GM23338 (cell line): ENCODE results near the gene ERBB4. TPM values are rescaled to one million over a fixed set of nuclear protein-coding genes. Genes with fewer than 3 reads are reported as not detected.

Source experiments
- ATAC-seq: fragments of 200-7000 bp; cut with Tn5 transposase; 3 replicates; pipeline ENCODE4 v1.9.1; 2020
- DNase-seq: peaks from one replicate; pipeline ENCODE4 v3.0.0-alpha.2; 2015; ENCODE audit warnings: low spot score
- H2AFZ ChIP-seq: fragments of 200-600 bp; sonication (generic); 2 replicates; pipeline ENCODE4 v1.8.0; 2016; ENCODE audit warnings: antibody characterized with exemption, mild to moderate bottlenecking, moderate library complexity
- H3F3A ChIP-seq: fragments of 200-600 bp; sonication (generic); replicated peaks from 2 replicates; pipeline ENCODE4 v1.8.0; 2017; ENCODE audit warnings: antibody characterized with exemption, mixed run types, low read depth
- H3K27ac ChIP-seq: fragments of 200-600 bp; sonication (generic); 2 replicates; pipeline ENCODE4 v1.6.1; 2016; ENCODE audit warnings: low read depth
- H3K27me3 ChIP-seq: fragments of 200-600 bp; sonication (generic); 2 replicates; pipeline ENCODE4 v1.8.0; 2016; ENCODE audit warnings: mild to moderate bottlenecking, mixed run types, moderate library complexity; ENCODE audit not compliant: insufficient read depth
- H3K36me3 ChIP-seq: fragments of 200-600 bp; sonication (generic); 2 replicates; pipeline ENCODE4 v1.8.0; 2016; ENCODE audit warnings: mild to moderate bottlenecking; ENCODE audit not compliant: insufficient read depth
- H3K4me1 ChIP-seq: fragments of 200-600 bp; sonication (generic); 2 replicates; pipeline ENCODE4 v1.8.0; 2016; ENCODE audit warnings: mild to moderate bottlenecking, moderate library complexity; ENCODE audit not compliant: insufficient read depth
- H3K4me2 ChIP-seq: fragments of 200-600 bp; sonication (generic); 2 replicates; pipeline ENCODE4 v1.7.1; 2017; ENCODE audit warnings: mixed run types
- H3K4me3 ChIP-seq: fragments of 200-600 bp; sonication (generic); 2 replicates; pipeline ENCODE4 v1.6.1; 2016; ENCODE audit warnings: mixed run types
- H3K79me2 ChIP-seq: fragments of 200-600 bp; sonication (generic); replicated peaks from 2 replicates; pipeline ENCODE4 v1.8.0; 2017; ENCODE audit warnings: mild to moderate bottlenecking; ENCODE audit not compliant: insufficient read depth
- H3K9me2 ChIP-seq: fragments of 200-600 bp; sonication (generic); 2 replicates; pipeline ENCODE4 v1.8.0; 2017; ENCODE audit not compliant: insufficient read depth
- H4K20me1 ChIP-seq: fragments of 200-600 bp; sonication (generic); replicated peaks from 2 replicates; pipeline ENCODE4 v1.8.0; 2017; ENCODE audit warnings: mild to moderate bottlenecking; ENCODE audit not compliant: insufficient read depth
- H3K27ac Mint-ChIP-seq: 2 replicates; pipeline ENCODE4 v1.8.0; 2020; ENCODE audit warnings: inconsistent platforms, mild to moderate bottlenecking, moderate library complexity, mixed read lengths
- H3K27me3 Mint-ChIP-seq: 3 replicates; pipeline ENCODE4 v1.8.0; 2022; ENCODE audit warnings: low read depth, mild to moderate bottlenecking, moderate library complexity, mixed read lengths, inconsistent platforms; ENCODE audit not compliant: insufficient read depth, poor library complexity
- H3K36me3 Mint-ChIP-seq: 3 replicates; pipeline ENCODE4 v1.8.0; 2021; ENCODE audit warnings: low read depth, mild to moderate bottlenecking, inconsistent platforms, moderate library complexity, mixed read lengths
- H3K4me1 Mint-ChIP-seq: 3 replicates; pipeline ENCODE4 v1.8.0; 2020; ENCODE audit warnings: mild to moderate bottlenecking, inconsistent platforms, mixed read lengths
- H3K4me3 Mint-ChIP-seq: 3 replicates; pipeline ENCODE4 v1.8.0; 2021; ENCODE audit warnings: moderate library complexity, mild to moderate bottlenecking, inconsistent platforms, mixed read lengths
- H3K9me3 Mint-ChIP-seq: 3 replicates; pipeline ENCODE4 v1.8.0; 2020; ENCODE audit warnings: moderate library complexity, mild to moderate bottlenecking, inconsistent platforms, mixed read lengths
- CREB1 ChIP-seq: fragments of 250-450 bp; sonication (Bioruptor Pico); IDR thresholded peaks from 2 replicates; pipeline ENCODE4 v1.5.0; 2020; ENCODE audit warnings: low read depth, mild to moderate bottlenecking, moderate library complexity
- CTCF ChIP-seq, 2 experiments: fragments of 200-600 bp in 1 of 2; sonication (generic) in 1 of 2; conservative IDR thresholded peaks; 2 replicates each; pipeline versions ENCODE4 v1.5.1 to v1.6.1; 2016 to 2017; ENCODE audit warnings: antibody characterized with exemption in 2 of 2, low read depth in 2 of 2, mild to moderate bottlenecking in 2 of 2, moderate library complexity in 1 of 2
- ETS1 ChIP-seq: IDR thresholded peaks from 2 replicates; pipeline ENCODE4 v1.6.1; 2016; ENCODE audit warnings: antibody characterized with exemption
- EZH2 ChIP-seq: fragments of 200-600 bp; sonication (generic); IDR thresholded peaks from one replicate; pipeline ENCODE4 v1.8.0; 2017; ENCODE audit warnings: antibody characterized with exemption, mild to moderate bottlenecking, low read depth; ENCODE audit not compliant: unreplicated experiment
- EZH2phosphoT487 ChIP-seq: fragments of 200-600 bp; sonication (generic); IDR thresholded peaks from one replicate; pipeline ENCODE4 v1.8.1; 2018; ENCODE audit warnings: antibody characterized with exemption; ENCODE audit not compliant: unreplicated experiment
- JUNB ChIP-seq: IDR thresholded peaks from one replicate; pipeline ENCODE4 v1.6.1; 2016; ENCODE audit warnings: antibody characterized with exemption; ENCODE audit not compliant: unreplicated experiment
- NANOG ChIP-seq: IDR thresholded peaks from 2 replicates; pipeline ENCODE4 v1.6.1; 2016; ENCODE audit warnings: antibody characterized with exemption, borderline replicate concordance
- POLR2AphosphoS5 ChIP-seq: IDR thresholded peaks from 2 replicates; pipeline ENCODE4 v1.6.1; 2016; ENCODE audit warnings: antibody characterized with exemption, low read depth
- REST ChIP-seq: IDR thresholded peaks from one replicate; pipeline ENCODE4 v1.6.1; 2018; ENCODE audit warnings: antibody characterized with exemption; ENCODE audit not compliant: unreplicated experiment
- STAT1 ChIP-seq: IDR thresholded peaks from one replicate; pipeline ENCODE4 v1.6.1; 2016; ENCODE audit warnings: antibody characterized with exemption; ENCODE audit not compliant: unreplicated experiment
- ZNF114 ChIP-seq: fragments of 250-450 bp; sonication (Bioruptor Pico); IDR thresholded peaks from 2 replicates; pipeline ENCODE4 v1.5.0; 2020; ENCODE audit warnings: mild to moderate bottlenecking, moderate library complexity
- ZNF331 ChIP-seq: fragments of 250-450 bp; sonication (Bioruptor Pico); IDR thresholded peaks from 2 replicates; pipeline ENCODE4 v1.5.0; 2020; ENCODE audit warnings: low read depth, mild to moderate bottlenecking, moderate library complexity
- ZNF462 ChIP-seq: fragments of 250-450 bp; sonication (Bioruptor Pico); IDR thresholded peaks from 2 replicates; pipeline ENCODE4 v1.5.0; 2020; ENCODE audit warnings: mild to moderate bottlenecking, moderate library complexity
- polyA plus RNA-seq: library from polyadenylated mRNA; unstranded; fragments of >200 nt; fragmentation: Nextera tagmentation; extraction: Ambion mirVana; gene quantifications from 2 replicates; pipeline ENCODE4 v1.2.1, GENCODE V29; 2016
- total RNA-seq: library from RNA; depleted of rRNA; stranded (reverse); fragments of >200 nt; shearing (Covaris generic); gene quantifications from 2 replicates; pipeline ENCODE4 v1.2.3, GENCODE V29; 2014

Gene ERBB4
- total and polyA plus RNA-seq, 2 experiments from 2014 or later: 0.73 to 1.1 TPM

DNA sequence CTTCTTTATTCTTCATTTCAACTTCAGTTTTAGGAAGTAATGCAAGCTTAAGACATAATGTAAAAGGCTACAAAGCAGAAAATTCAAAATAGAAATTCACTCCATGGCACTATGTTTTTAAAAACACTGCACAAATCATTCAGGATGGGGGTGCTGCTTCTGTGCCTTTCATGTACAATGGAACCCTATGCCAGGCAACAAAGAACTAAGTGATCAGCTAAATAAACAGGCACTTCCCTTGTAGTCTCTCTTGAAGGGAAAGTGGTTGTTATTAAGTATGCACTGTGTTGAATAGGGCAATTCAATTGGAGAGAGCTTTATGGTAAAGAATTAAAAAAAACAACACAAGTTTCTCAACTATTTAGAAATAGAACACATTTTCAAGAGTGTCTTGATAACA lies 10.9 kb upstream of the ERBB4 start:
- H3K4me2 ChIP-seq: no peak overlapping the region
- ATAC-seq (no peak), DNase-seq (no peak)
- H2AFZ ChIP-seq: peak overlapping the region; percentile 12; the same call in 1 of the 2 replicates
- Mint-ChIP-seq H3K4me3 (no peak overlapping the region), H3K4me1 (peaks cover 13% of the 10 kb centered on the region; the same call in 2 of the 3 replicates), H3K9me3 (no peaks in the 10 kb centered on the region), H3K27me3 (no peaks in the 10 kb centered on the region), H3K27ac (peak overlapping the region; percentile 78), H3K36me3 (no peaks in the 10 kb centered on the region)
- no peaks in the 10 kb centered on the region for H3K79me2 ChIP-seq
- no peaks in the 10 kb centered on the region for H3K36me3 ChIP-seq
- no peaks in the 10 kb centered on the region for H3K9me2 ChIP-seq
- H3K27ac ChIP-seq: no peak overlapping the region
- H4K20me1 ChIP-seq: no peaks in the 10 kb centered on the region
- no peaks in the 10 kb centered on the region for H3K4me1 ChIP-seq
- H3K27me3 ChIP-seq: no peaks in the 10 kb centered on the region
- no peaks in the 10 kb centered on the region for H3F3A ChIP-seq
- TF ChIP-seq CTCF (conservative IDR thresholded peaks at IDR 0.05; ENCODE audit: low read depth in 2 of 2): no peak
- TF ChIP-seq ZNF114: no peak
- TF ChIP-seq ZNF462 (CRISPR knock-in tag): no peak
- TF ChIP-seq NANOG: no peak
- TF ChIP-seq REST: no peak
- no peak for TF ChIP-seq CREB1 (CRISPR knock-in tag)
- no peak for TF ChIP-seq EZH2phosphoT487
- TF ChIP-seq ETS1: no peak
- no peak for TF ChIP-seq POLR2AphosphoS5
- no peak for TF ChIP-seq STAT1
- no peak for TF ChIP-seq ZNF331 (CRISPR knock-in tag)
- TF ChIP-seq EZH2: no peak
- no peak for TF ChIP-seq JUNB
- no peak overlapping the region for H3K4me3 ChIP-seq
